Lower leg skin (tissue), 3 donors: ENCODE data around the gene PTPN1.

Experiments used
- POLR2A ChIP-seq, 2 donors: fragments of 450-650 bp; IDR thresholded peaks; one replicate each; pipeline ENCODE4 v1.6.1; 2016 to 2017; ENCODE audit warnings: antibody characterized with exemption in 2 of 2, mild to moderate bottlenecking in 1 of 2, moderate library complexity in 1 of 2
- TF ChIP-seq, protein P1 (sequence below), 3 donors: fragments of 450-650 bp; IDR thresholded peaks; one replicate each; pipeline ENCODE4 v1.5.1; 2016; ENCODE audit warnings: antibody characterized with exemption in 3 of 3, mild to moderate bottlenecking in 3 of 3, moderate library complexity in 2 of 3

DNA sequence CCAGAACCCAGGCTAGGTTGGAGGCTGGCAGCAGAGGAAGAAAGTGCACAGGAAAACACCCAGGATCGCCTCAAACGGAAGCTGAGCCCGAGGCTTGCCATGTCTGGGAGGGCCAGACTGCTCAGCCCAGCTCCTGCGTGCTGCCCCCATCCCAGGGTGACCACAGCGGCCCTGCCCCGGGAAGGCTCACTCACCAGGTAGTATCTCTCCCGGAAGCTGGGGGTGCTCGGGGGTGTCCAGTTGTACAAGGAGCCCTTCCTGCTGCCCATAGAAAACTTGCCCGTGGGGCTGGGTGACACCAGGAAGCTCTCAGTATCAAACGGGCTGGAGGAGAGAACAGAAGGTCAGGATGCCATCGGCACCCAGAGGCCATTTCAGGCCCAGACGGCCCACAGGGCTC is 94.3 kb downstream of the PTPN1 start:
- TF ChIP-seq, protein P1, sequence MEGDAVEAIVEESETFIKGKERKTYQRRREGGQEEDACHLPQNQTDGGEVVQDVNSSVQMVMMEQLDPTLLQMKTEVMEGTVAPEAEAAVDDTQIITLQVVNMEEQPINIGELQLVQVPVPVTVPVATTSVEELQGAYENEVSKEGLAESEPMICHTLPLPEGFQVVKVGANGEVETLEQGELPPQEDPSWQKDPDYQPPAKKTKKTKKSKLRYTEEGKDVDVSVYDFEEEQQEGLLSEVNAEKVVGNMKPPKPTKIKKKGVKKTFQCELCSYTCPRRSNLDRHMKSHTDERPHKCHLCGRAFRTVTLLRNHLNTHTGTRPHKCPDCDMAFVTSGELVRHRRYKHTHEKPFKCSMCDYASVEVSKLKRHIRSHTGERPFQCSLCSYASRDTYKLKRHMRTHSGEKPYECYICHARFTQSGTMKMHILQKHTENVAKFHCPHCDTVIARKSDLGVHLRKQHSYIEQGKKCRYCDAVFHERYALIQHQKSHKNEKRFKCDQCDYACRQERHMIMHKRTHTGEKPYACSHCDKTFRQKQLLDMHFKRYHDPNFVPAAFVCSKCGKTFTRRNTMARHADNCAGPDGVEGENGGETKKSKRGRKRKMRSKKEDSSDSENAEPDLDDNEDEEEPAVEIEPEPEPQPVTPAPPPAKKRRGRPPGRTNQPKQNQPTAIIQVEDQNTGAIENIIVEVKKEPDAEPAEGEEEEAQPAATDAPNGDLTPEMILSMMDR (IDR thresholded peaks at IDR 0.05) = no peak
- no peak for TF ChIP-seq POLR2A (IDR thresholded peaks at IDR 0.05)
